GM12873 (cell line): Measurements from ENCODE around the gene VAV3.

Experiments
- TF ChIP-seq, protein P1 (sequence below): IDR thresholded peaks from 2 replicates; pipeline ENCODE4 v1.5.1; 2012; ENCODE audit warnings: low read depth, mild to moderate bottlenecking, moderate library complexity, low read length, control low read depth; ENCODE audit not compliant: insufficient read depth; ENCODE audit errors: missing control alignments

Gene VAV3

DNA sequence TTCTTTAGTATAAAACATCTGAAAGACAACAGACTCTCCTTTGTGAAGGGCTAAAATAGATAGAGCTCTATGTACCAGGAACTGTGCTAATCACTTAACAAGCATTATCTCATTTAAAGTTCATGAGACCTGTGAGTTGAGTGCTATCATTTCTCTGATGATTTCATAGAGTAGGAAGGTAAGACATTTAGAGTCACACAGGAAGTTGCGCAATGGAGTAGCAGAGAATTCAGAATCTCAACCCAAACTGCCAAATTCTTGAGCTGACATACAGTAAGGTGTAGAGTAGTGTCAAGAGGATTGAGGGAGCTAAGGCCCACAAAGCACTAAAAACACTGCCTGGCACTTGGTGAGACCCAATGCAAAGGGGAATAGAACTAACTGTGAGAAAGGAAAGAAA is 439.8 kb downstream of the VAV3 start:
- TF ChIP-seq, protein P1, sequence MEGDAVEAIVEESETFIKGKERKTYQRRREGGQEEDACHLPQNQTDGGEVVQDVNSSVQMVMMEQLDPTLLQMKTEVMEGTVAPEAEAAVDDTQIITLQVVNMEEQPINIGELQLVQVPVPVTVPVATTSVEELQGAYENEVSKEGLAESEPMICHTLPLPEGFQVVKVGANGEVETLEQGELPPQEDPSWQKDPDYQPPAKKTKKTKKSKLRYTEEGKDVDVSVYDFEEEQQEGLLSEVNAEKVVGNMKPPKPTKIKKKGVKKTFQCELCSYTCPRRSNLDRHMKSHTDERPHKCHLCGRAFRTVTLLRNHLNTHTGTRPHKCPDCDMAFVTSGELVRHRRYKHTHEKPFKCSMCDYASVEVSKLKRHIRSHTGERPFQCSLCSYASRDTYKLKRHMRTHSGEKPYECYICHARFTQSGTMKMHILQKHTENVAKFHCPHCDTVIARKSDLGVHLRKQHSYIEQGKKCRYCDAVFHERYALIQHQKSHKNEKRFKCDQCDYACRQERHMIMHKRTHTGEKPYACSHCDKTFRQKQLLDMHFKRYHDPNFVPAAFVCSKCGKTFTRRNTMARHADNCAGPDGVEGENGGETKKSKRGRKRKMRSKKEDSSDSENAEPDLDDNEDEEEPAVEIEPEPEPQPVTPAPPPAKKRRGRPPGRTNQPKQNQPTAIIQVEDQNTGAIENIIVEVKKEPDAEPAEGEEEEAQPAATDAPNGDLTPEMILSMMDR, result no peak

DNA sequence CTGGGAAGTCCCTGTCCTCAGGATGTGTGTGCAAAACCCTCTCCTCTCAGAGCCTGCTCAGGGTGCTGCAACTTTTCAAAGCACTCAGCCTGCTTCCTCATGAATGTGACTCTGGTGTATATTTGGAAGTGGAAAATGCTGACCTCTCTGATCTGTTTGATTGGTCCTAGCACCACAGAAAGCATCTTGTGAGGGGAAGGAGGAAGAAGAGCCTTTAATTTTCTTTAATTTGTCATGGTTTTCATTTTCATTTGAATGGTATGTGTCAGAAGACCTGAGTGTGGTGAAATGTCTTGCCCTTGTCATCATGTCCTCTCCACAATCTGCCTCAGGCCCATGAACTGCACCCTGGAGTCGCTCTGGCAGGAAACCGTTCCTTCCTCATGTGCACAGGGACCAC is 440.7 kb downstream of the VAV3 start:
- TF ChIP-seq, protein P1, result no peak

DNA sequence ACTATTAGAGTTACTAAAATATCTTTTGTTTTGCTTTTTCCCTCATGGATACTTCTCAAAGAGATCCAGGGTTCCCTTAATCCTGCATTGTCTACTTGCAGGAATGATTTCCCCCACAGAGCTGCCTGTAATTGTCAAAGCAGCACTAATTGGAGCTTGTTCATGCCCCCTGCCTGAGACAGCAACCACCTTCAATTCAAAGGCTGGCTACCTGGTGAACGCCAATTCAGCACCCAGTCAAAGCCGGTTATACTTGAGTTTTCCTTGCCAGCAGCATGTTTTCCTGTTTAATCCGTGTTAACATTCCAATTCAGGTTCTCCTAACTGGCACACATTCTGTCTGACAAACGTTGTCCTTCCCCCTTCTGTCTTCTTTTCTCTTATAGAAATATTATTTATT is 441.2 kb downstream of the VAV3 start:
- TF ChIP-seq, protein P1, result no peak

DNA sequence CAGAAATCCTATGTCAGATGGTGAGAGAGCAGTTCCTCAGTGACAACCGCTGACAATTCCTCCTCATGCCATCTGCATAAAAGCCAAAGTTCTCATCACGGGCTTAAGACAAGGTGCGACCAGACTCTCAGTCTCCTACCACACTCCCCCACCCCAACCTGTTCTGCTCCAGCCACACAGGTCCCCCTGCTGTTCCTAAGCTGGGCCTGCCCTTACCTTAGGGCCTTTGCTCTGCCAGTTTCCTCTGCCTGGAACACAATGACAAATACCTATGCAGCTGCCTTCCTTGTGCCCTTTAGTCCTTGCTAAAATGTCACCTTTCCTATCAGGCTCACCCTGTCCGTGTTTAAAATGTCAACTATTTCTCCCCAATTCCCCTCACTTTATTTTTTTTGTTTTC is 441.9 kb downstream of the VAV3 start:
- TF ChIP-seq, protein P1, result no peak
